Endothelial cell of umbilical vein (primary cell): Measurements from ENCODE around the gene MXD4. TPM values are rescaled to one million over a fixed set of nuclear protein-coding genes. Genes with fewer than 3 reads are reported as not detected.

Experiments
- BruUV-seq: library from RNA; stranded (reverse); fragments of 400-500 nt; replicated peaks from 2 replicates; lab custom pipeline; 2021; lab: Mats Ljungman, UMichigan
- CTCF ChIA-PET: fragments of 300-600, 350-600 bp; sonication (Branson Sonifier 250); formaldehyde crosslinking; loops from one replicate; lab custom pipeline; 2021; ENCODE audit warnings: antibody characterized with exemption, inconsistent platforms; lab: Charles Lee
- POLR2A ChIA-PET: fragments of 300-600, 350-600 bp; sonication (Branson Sonifier 250); formaldehyde crosslinking; loops from one replicate; lab custom pipeline; 2021; ENCODE audit warnings: antibody characterized with exemption, inconsistent platforms; lab: Charles Lee
- DNase-seq: peaks from one replicate; pipeline ENCODE4 v3.0.0-alpha.2; 2011; ENCODE audit warnings: low read depth, low spot score
- FAIRE-seq: peaks from 2 replicates; lab custom pipeline; 2011; peaks lifted over from hg19 to GRCh38; lab: Jason Lieb, UNC
- H2AFZ ChIP-seq: 2 replicates; pipeline ENCODE4 v1.6.0; 2012; ENCODE audit warnings: low read depth, low read length, control low read depth, inconsistent platforms
- H3K27ac ChIP-seq: 2 replicates; pipeline ENCODE4 v1.5.1; 2011; ENCODE audit warnings: low read depth, mild to moderate bottlenecking, control low read depth, low read length, moderate library complexity; ENCODE audit not compliant: insufficient read depth
- H3K27me3 ChIP-seq, 2 experiments: 2 replicates each; pipeline versions ENCODE4 v1.6.0 to v1.6.1; 2011; ENCODE audit warnings: low read length in 2 of 2, mixed read lengths in 1 of 2; ENCODE audit not compliant: control insufficient read depth in 2 of 2, insufficient read depth in 2 of 2
- H3K36me3 ChIP-seq, 2 experiments: 2 replicates in 1 of 2; 3 replicates in 1 of 2; pipeline ENCODE4 v1.5.1; 2011; ENCODE audit warnings: low read length in 2 of 2, mild to moderate bottlenecking in 1 of 2, moderate library complexity in 1 of 2; ENCODE audit not compliant: control insufficient read depth in 2 of 2, insufficient read depth in 2 of 2; ENCODE audit errors: extremely low read depth in 1 of 2
- H3K4me1 ChIP-seq: 3 replicates; pipeline ENCODE4 v1.5.1; 2011; ENCODE audit warnings: mild to moderate bottlenecking, low read length; ENCODE audit not compliant: control insufficient read depth, insufficient read depth; ENCODE audit errors: extremely low read depth
- H3K4me2 ChIP-seq: 2 replicates; pipeline ENCODE4 v1.6.1; 2011; ENCODE audit warnings: low read length, control low read depth, mixed read lengths; ENCODE audit not compliant: insufficient read depth
- H3K4me3 ChIP-seq, 3 experiments: fragments of 200-600 bp in 1 of 3; sonication (generic), shearing (Covaris generic) in 1 of 3; replicated peaks in 1 of 3; 2 replicates each; pipeline ENCODE4 v1.5.1; 2011 to 2016; ENCODE audit warnings: control low read depth in 3 of 3, low read length in 3 of 3, mild to moderate bottlenecking in 2 of 3, inconsistent platforms in 1 of 3, low read depth in 1 of 3, moderate library complexity in 1 of 3; ENCODE audit not compliant: insufficient read depth in 1 of 3
- H3K79me2 ChIP-seq: 2 replicates; pipeline ENCODE4 v1.6.0; 2012; ENCODE audit warnings: low read length, inconsistent platforms; ENCODE audit not compliant: control insufficient read depth, insufficient read depth
- H3K9ac ChIP-seq: replicated peaks from 2 replicates; pipeline ENCODE3; 2011; ENCODE audit warnings: low read length, control low read depth; ENCODE audit not compliant: insufficient read depth; ENCODE audit errors: extremely low read depth
- H3K9me1 ChIP-seq: replicated peaks from 3 replicates; pipeline ENCODE4 v1.6.0; 2011; ENCODE audit warnings: mild to moderate bottlenecking, low read length; ENCODE audit not compliant: control insufficient read depth, insufficient read depth; ENCODE audit errors: extremely low read depth
- H3K9me3 ChIP-seq: replicated peaks from 2 replicates; pipeline ENCODE4 v1.5.1; 2012; ENCODE audit warnings: low read length, inconsistent platforms; ENCODE audit not compliant: control insufficient read depth, insufficient read depth
- H4K20me1 ChIP-seq: replicated peaks from 2 replicates; pipeline ENCODE3; 2011; ENCODE audit warnings: mild to moderate bottlenecking, low read length; ENCODE audit not compliant: control insufficient read depth, insufficient read depth; ENCODE audit errors: extremely low read depth
- EZH2 ChIP-seq: IDR thresholded peaks from 2 replicates; pipeline ENCODE4 v1.6.1; 2012; ENCODE audit warnings: borderline replicate concordance, low read depth, mild to moderate bottlenecking, moderate library complexity, low read length, inconsistent platforms; ENCODE audit not compliant: severe bottlenecking
- GATA2 ChIP-seq: IDR thresholded peaks from 2 replicates; pipeline ENCODE4 v1.7.0; 2011; ENCODE audit warnings: low read depth, mild to moderate bottlenecking, moderate library complexity, mixed read lengths, low read length; ENCODE audit not compliant: insufficient read length, insufficient read depth
- JUN ChIP-seq: IDR thresholded peaks from 2 replicates; pipeline ENCODE4 v1.6.1; 2011; ENCODE audit warnings: borderline replicate concordance, low read depth; ENCODE audit not compliant: insufficient read length, insufficient read depth
- MYC ChIP-seq: IDR thresholded peaks from one replicate; pipeline ENCODE4 v1.6.1; 2011; ENCODE audit warnings: mild to moderate bottlenecking, low read depth, low read length
- POLR2AphosphoS5 ChIP-seq: IDR thresholded peaks from 2 replicates; pipeline ENCODE4 v1.6.1; 2012; ENCODE audit warnings: low read depth, mild to moderate bottlenecking, control low read depth, low read length, moderate library complexity; ENCODE audit not compliant: insufficient read depth
- dilution Hi-C: fragments of 300-500 bp; cut with MboI; formaldehyde crosslinking; loops from one replicate; pipeline ENCODE4 v1.15.0; 2019; ENCODE audit warnings: low sequenced_read_pairs; ENCODE audit not compliant: extremely low pct_ligation_motif_present
- intact Hi-C: fragments of 100-400 bp; cut with micrococcal nuclease; formaldehyde crosslinking; loops from one replicate; pipeline ENCODE4 v1.10.0; 2022
- polyA plus RNA-seq, 4 experiments: library from polyadenylated mRNA; depleted of rRNA in 3 of 4; stranded (reverse) in 3 of 4; unstranded in 1 of 4; fragments of >200 nt; gene quantifications; 2 replicates each; pipeline versions ENCODE4 v1.2.1 to v1.2.3, GENCODE V29; 2011 to 2012; ENCODE audit warnings: missing spikeins in 1 of 4
- total RNA-seq: library from RNA; stranded (reverse); gene quantifications from 2 replicates; pipeline ENCODE4 v1.2.3, GENCODE V29; 2021
- TF ChIP-seq, protein P1 (sequence below), 2 donors: IDR thresholded peaks; 1 replicate in 1 of 2; 2 replicates in 1 of 2; pipeline ENCODE4 v1.5.1; 2011; ENCODE audit warnings: low read length in 2 of 2, mild to moderate bottlenecking in 2 of 2, moderate library complexity in 2 of 2, control low read depth in 1 of 2, inconsistent platforms in 1 of 2, low read depth in 1 of 2; ENCODE audit not compliant: insufficient read depth in 1 of 2; ENCODE audit errors: extremely low read depth in 1 of 2

Gene MXD4
- total and polyA plus RNA-seq, 2 donors (not counting 3 experiments of a cell fraction or from before 2014, with no cell fraction given): 62.7 to 74.1 TPM

DNA sequence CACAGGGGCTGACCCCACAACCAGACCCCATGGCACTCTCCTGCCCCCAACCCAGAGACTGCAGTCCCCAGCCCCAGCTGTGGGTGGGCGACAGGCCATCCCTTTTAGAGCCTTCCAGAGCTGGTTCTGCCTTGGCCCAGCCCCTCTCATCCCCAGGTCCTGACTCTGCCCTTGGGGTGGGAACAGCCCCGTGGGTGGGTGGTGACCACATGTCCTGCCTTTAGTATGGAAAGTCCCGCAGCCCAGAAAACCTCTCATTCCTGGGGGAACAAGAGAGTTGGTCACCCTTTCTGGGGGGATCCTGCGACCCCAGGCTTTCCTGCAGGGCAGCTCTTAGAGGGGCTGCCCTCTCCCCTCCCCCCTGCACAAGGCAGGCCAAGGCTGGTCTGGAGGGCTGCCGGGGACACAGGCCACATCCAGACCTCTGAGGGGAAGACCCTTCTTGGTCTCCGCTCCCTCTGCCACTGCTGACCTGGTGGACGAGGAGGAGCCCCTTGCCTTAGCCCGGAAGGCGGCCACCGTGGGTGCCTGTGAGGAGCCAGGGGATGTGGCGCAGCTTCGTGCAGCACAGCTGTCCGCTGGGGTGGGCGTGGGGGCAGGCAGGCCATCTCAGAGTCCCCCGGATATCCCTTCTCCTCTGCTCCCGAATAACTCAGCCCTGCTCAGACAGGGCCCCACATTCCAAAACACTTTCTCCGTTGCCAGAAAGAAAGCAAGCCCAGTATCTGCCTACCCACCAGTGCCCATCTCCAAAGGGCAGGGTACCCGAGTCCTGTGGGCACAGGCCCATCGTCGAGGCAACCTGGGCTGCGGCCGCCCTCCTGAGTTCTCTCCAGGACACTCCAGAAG is 6.7 kb upstream of the MXD4 start:
- TF ChIP-seq GATA2 (no peak), POLR2AphosphoS5 (no peak), MYC (no peak)
- H3K9me1 ChIP-seq: no peaks in the 10 kb centered on the region
- no peaks in the 10 kb centered on the region for H3K36me3 ChIP-seq
- no peaks in the 10 kb centered on the region for H3K27me3 ChIP-seq
- H3K9ac ChIP-seq: no peak overlapping the region
- H3K27ac ChIP-seq: no peak overlapping the region
- no peak for FAIRE-seq
- CTCF ChIA-PET: no interaction called here
- H3K79me2 ChIP-seq: no peaks in the 10 kb centered on the region
- dilution Hi-C loops (no loop called here), intact Hi-C loops (no loop called here)
- no peaks in the 10 kb centered on the region for H4K20me1 ChIP-seq
- H2AFZ ChIP-seq: no peak overlapping the region
- no TSS peak for BruUV-seq
- no peak overlapping the region for H3K4me2 ChIP-seq
- no peaks in the 10 kb centered on the region for H3K4me1 ChIP-seq
- H3K9me3 ChIP-seq: no peaks in the 10 kb centered on the region
- H3K4me3 ChIP-seq: no peak overlapping the region
- POLR2A ChIA-PET: no interaction called here
- no peak for DNase-seq

DNA sequence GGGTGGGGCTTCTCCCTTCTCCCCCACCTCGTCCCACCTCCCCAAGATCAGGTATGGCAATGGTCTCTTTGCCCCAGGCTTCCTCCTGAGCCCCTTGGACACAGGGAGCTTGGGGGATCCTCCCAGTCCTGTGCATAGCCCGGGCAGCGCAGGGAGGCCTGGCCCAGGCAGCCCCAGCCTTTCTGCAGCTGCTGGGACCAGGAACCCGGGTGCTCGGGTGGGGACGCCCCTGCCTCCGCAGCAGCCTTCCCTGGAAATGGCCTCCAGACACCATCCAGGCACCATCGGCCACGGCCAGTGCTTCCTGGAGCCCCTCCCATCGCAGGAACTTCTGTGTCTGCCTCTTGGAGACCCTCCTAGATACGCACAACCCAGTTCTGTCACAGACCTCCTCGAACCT is 5.9 kb upstream of the MXD4 start:
- no peak for TF ChIP-seq JUN
- TF ChIP-seq, protein P1, sequence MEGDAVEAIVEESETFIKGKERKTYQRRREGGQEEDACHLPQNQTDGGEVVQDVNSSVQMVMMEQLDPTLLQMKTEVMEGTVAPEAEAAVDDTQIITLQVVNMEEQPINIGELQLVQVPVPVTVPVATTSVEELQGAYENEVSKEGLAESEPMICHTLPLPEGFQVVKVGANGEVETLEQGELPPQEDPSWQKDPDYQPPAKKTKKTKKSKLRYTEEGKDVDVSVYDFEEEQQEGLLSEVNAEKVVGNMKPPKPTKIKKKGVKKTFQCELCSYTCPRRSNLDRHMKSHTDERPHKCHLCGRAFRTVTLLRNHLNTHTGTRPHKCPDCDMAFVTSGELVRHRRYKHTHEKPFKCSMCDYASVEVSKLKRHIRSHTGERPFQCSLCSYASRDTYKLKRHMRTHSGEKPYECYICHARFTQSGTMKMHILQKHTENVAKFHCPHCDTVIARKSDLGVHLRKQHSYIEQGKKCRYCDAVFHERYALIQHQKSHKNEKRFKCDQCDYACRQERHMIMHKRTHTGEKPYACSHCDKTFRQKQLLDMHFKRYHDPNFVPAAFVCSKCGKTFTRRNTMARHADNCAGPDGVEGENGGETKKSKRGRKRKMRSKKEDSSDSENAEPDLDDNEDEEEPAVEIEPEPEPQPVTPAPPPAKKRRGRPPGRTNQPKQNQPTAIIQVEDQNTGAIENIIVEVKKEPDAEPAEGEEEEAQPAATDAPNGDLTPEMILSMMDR (IDR thresholded peaks at IDR 0.05; ENCODE audit: extremely low read depth in 1 of 2, insufficient read depth in 1 of 2, low read depth in 1 of 2, low read length in 2 of 2): no peak
- no peak for TF ChIP-seq EZH2
- no peak for TF ChIP-seq MYC
- no peak overlapping the region for H3K4me2 ChIP-seq
- no peak for DNase-seq
- ChIA-PET CTCF (no interaction called here), POLR2A (no interaction called here)
- intact Hi-C loops (no loop called here), dilution Hi-C loops (no loop called here)
- H3K36me3 ChIP-seq: no peaks in the 10 kb centered on the region
- no peak overlapping the region for H3K9ac ChIP-seq
- H3K4me3 ChIP-seq: no peak overlapping the region
- peaks cover under 1% of the 10 kb centered on the region for H3K4me1 ChIP-seq
- BruUV-seq: no TSS peak
- no peaks in the 10 kb centered on the region for H3K27me3 ChIP-seq
- FAIRE-seq: no peak
- H3K9me1 ChIP-seq: no peaks in the 10 kb centered on the region
- no peaks in the 10 kb centered on the region for H3K9me3 ChIP-seq
- no peak overlapping the region for H2AFZ ChIP-seq
- H4K20me1 ChIP-seq: no peaks in the 10 kb centered on the region
- H3K79me2 ChIP-seq: no peaks in the 10 kb centered on the region
- no peak overlapping the region for H3K27ac ChIP-seq
